Ovary (tissue), 9 donors: ENCODE results near the gene FBXO42. TPM values are rescaled to one million over a fixed set of nuclear protein-coding genes. Genes with fewer than 3 reads are reported as not detected.
"Not testable (repeated sequence)": the region's sequence is repeated elsewhere in the genome, so short reads cannot be mapped to it uniquely, and the experiment has no call there.

Experiments
- DNase-seq, 5 donors: peaks; one replicate each; pipeline ENCODE4 v3.0.0-alpha.2; 2019 to 2020
- H3K27ac ChIP-seq, 2 donors: fragments of 200-600 bp; one replicate each; pipeline versions ENCODE4 v1.5.1 to v1.8.0; 2019 to 2022
- H3K27me3 ChIP-seq: fragments of 200-600 bp; one replicate; pipeline ENCODE4 v1.8.0; 2022
- H3K36me3 ChIP-seq: fragments of 200-600 bp; sonication (generic); one replicate; pipeline ENCODE4 v1.5.1; 2019
- H3K4me1 ChIP-seq: one replicate; pipeline ENCODE4 v1.8.1; 2013; ENCODE audit warnings: mild to moderate bottlenecking, moderate library complexity; ENCODE audit not compliant: insufficient read depth
- H3K4me3 ChIP-seq: fragments of 200-600 bp; sonication (generic); one replicate; pipeline ENCODE4 v1.5.1; 2017
- H3K9me3 ChIP-seq, 2 donors: fragments of 200-600 bp in 1 of 2; sonication (generic) in 1 of 2; one replicate each; pipeline versions ENCODE4 v1.5.1 to v1.8.1; 2013 to 2019; ENCODE audit warnings: mild to moderate bottlenecking in 1 of 2, moderate library complexity in 1 of 2
- CTCF ChIP-seq, 3 donors: fragments of 450-650 bp in 2 of 3; fragments of 200-600 bp in 1 of 3; IDR thresholded peaks; one replicate each; pipeline versions ENCODE4 v1.5.1 to v1.8.0; 2016 to 2022; ENCODE audit warnings: antibody characterized with exemption in 3 of 3, mild to moderate bottlenecking in 1 of 3
- EP300 ChIP-seq: sonication (generic); formaldehyde crosslinking; IDR thresholded peaks from one replicate; pipeline ENCODE4 v1.6.1; 2017; ENCODE audit warnings: antibody characterized with exemption
- POLR2A ChIP-seq: fragments of 450-650 bp; IDR thresholded peaks from one replicate; pipeline ENCODE4 v1.6.1; 2017; ENCODE audit warnings: antibody characterized with exemption, mild to moderate bottlenecking, moderate library complexity
- WGBS, 3 donors: extraction: QIAGEN DNeasy Blood & Tissue Kit in 1 of 3; methylation state at CpG; one replicate each; pipeline versions ENCODE4 v1.1.5 to v1.1.7; 2013 to 2017; 5-methylcytosine and 5-hydroxymethylcytosine counted together
- intact Hi-C, 4 donors: fragments of 100-400 bp; cut with DNase I; formaldehyde crosslinking; loops; one replicate each; pipeline versions ENCODE4 v1.11.0 to v1.15.1; 2022 to 2023
- polyA plus RNA-seq, 2 donors: library from polyadenylated mRNA; stranded (reverse); fragments of 200-250 nt in 1 of 2; fragments of 350-450 nt in 1 of 2; fragmentation: Illumina TruSeq in 1 of 2; extraction: RNeasy Lipid Tissue Mini Kit (QIAGEN cat#74804) in 1 of 2; gene quantifications; one replicate each; pipeline ENCODE4 v1.2.3, GENCODE V29; 2013 to 2014
- total RNA-seq, 7 donors: library from RNA; depleted of rRNA in 2 of 7; stranded (reverse); fragments of >200 nt in 2 of 7; fragmentation: NEBNext Ultra II Directional in 3 of 7; extraction: Animal tissue kit (Norgen Biotek cat#: 25700) in 3 of 7; gene quantifications; one replicate each; pipeline versions ENCODE4 v1.1.0 to v1.2.4, GENCODE V29; 2016 to 2023
- donor health status: DM: no; HTN: no; CAD: no; lungs with moderate emphysema.
- donor health status: DM: no; HTN: no; CAD: no.
- donor health status: Bipolar disorder and iron deficiency.
- donor health status: DM: yes; HTN: yes; CAD: no.
- donor health status: DM: no; HTN: no; CAD: no.
- donor health status: DM: yes; HTN: yes; CAD: no.

The FBXO42 gene
- total and polyA plus RNA-seq, 9 donors, result 16.0 to 35.3 (median 21.9) TPM

DNA sequence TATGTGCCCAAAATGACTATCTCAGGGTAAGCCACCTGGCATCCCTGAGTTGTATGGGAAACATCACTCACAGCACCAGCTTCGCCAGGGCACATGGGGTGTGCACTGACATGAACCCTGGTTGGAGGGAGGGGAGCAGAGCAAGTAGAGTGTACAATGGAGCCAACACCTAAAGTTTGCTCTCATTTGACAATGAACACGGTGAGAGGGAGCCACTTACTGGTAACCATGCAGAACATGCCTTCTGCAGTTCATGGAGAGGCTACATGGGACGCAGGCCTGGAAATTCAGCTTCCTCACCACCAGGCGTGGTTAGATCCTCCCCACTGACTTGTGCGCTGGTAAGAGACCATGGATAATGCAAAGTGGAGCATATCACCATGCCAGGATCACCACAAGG is 105.3 kb downstream of the FBXO42 start:
- Histone ChIP-seq H3K27me3 (no peaks in the 10 kb centered on the region), H3K4me3 (no peak overlapping the region), H3K36me3 (no peaks in the 10 kb centered on the region), H3K4me1 (peaks cover 31% of the 10 kb centered on the region), H3K9me3 (no peaks in the 10 kb centered on the region), H3K27ac (peak overlapping the region; percentile 38 to 82)
- WGBS, 3 donors, result 76 to 83% (median 79%) methylated on average over 5 of the region's 5 CpGs
- DNase-seq, result peak in 1 of 5 donors; percentile 32
- TF ChIP-seq CTCF (IDR thresholded peaks at IDR 0.05) (no peak), EP300 (no peak), POLR2A (no peak)
- intact Hi-C loops, result loop anchor here in 1 of 4 donors (5.0 to 10.0 kb wide), 2 partner anchors 108 to 170 kb away; partner anchors contain the start of gene FBXO42

DNA sequence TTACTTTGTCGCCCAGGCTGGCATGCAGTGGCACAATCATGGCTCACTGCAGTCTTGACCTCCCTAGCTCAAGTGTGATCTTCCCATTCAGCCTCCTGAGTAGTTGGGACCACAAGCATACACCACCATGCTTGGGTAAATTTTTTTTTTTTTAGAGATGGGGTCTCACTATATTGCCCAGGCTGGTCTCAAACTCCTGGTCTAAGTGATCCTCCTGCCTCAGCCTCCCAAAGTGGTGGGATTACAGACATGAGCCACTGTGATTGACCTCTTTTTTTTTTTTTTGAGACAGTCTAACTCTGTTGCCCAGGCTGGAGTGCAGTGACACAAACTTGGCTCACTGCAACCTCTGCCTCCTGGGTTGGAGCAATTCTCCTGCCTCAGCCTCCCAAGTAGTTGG is 106.0 kb downstream of the FBXO42 start:
- peak overlapping the region in 1 of 2 donors; percentile 13 for H3K27ac ChIP-seq
- H3K36me3 ChIP-seq, H3K9me3 ChIP-seq, DNase-seq, H3K27me3 ChIP-seq, H3K4me3 ChIP-seq: not testable (repeated sequence)
- peaks cover 31% of the 10 kb centered on the region for H3K4me1 ChIP-seq
- intact Hi-C loops, result loop anchor here in 1 of 4 donors (5.0 to 10.0 kb wide), 2 partner anchors 109 to 169 kb away; partner anchors contain the start of gene FBXO42
- WGBS, 3 donors, result 95 to 100% (median 100%) methylated on average over 1 of the region's 1 CpG

GRCh38 chr1:16245476-16246196 is 106.6 kb downstream of the FBXO42 start:
- no peaks in the 10 kb centered on the region for H3K27me3 ChIP-seq
- peaks cover 25% of the 10 kb centered on the region for H3K4me1 ChIP-seq
- peak overlapping the region in 1 of 2 donors; percentile 13 for H3K27ac ChIP-seq
- no peaks in the 10 kb centered on the region for H3K36me3 ChIP-seq
- no peak for TF ChIP-seq CTCF (IDR thresholded peaks at IDR 0.05)
- intact Hi-C loops, result loop anchor here in 2 of 4 donors (2.0 to 10.0 kb wide), 3 partner anchors 109 to 168 kb away; partner anchors contain the start of gene FBXO42 (in 1 of the 2)
- no peak overlapping the region for H3K4me3 ChIP-seq
- 91 to 94% (median 94%) methylated on average over 9 of the region's 9 CpGs for WGBS, 3 donors
- H3K9me3 ChIP-seq, result no peaks in the 10 kb centered on the region
- peak in 1 of 5 donors; percentile 25 for DNase-seq

GRCh38 chr1:16244650-16245285 is 107.5 kb downstream of the FBXO42 start:
- H3K27ac ChIP-seq, result peak overlapping the region in 1 of 2 donors; percentile 23
- intact Hi-C loops, result loop anchor here in 3 of 4 donors (2.0 to 10.0 kb wide), 5 partner anchors 42 to 167 kb away; partner anchors contain the start of gene FBXO42 (in 1 of the 3)
- no peaks in the 10 kb centered on the region for H3K36me3 ChIP-seq
- no peaks in the 10 kb centered on the region for H3K27me3 ChIP-seq
- TF ChIP-seq CTCF (IDR thresholded peaks at IDR 0.05), result no peak
- TF ChIP-seq POLR2A, result no peak
- TF ChIP-seq EP300, result no peak
- no peak overlapping the region for H3K4me3 ChIP-seq
- DNase-seq, result peak in 1 of 5 donors; percentile 31
- 73 to 81% (median 75%) methylated on average over 8 of the region's 8 CpGs for WGBS, 3 donors
- peaks cover 24% of the 10 kb centered on the region for H3K4me1 ChIP-seq
- no peaks in the 10 kb centered on the region for H3K9me3 ChIP-seq
